ENCODE results near the gene PRKG2.

GRCh38 chr4:81085291-81085690, 129.7 kb downstream of the PRKG2 start:
- TF ChIP-seq CTCF (IDR thresholded peaks at IDR 0.05) (no peak), REST (IDR thresholded peaks at IDR 0.05; ENCODE audit: insufficient read depth in 1 of 2, low read depth in 2 of 2, low read length in 1 of 2) (no peak), POLR2AphosphoS5 (IDR thresholded peaks at IDR 0.05; ENCODE audit: low read depth, low read length) (no peak), TCF7L2 (IDR thresholded peaks at IDR 0.05; ENCODE audit: low read depth, low read length) (no peak)
